Measurements from ENCODE around the gene INTS4. TPM values are rescaled to one million over a fixed set of nuclear protein-coding genes. Genes with fewer than 3 reads are reported as not detected.
A peak's percentile ranks its signal among the peaks of the same experiment; 100 is the strongest.
"Not testable (repeated sequence)": the region's sequence is repeated elsewhere in the genome, so short reads cannot be mapped to it uniquely, and the experiment has no call there.

The INTS4 gene
- total RNA-seq, 1 donor from 2014 or later: 15.6 TPM

- no peak for DNase-seq (ENCODE audit: missing footprints)
- intact Hi-C loops (cut with DNase I): no loop called here
- no peak for ATAC-seq
Observed at GRCh38 chr11:77968337-77968736, 26.1 kb downstream of the INTS4 start.

- DNase-seq (ENCODE audit: missing footprints) (no peak), ATAC-seq (no peak)
- intact Hi-C loops (cut with DNase I): no loop called here
Observed at GRCh38 chr11:77967753-77968152, 26.7 kb downstream of the INTS4 start.

GRCh38 chr11:77967121-77967520 is 27.3 kb downstream of the INTS4 start:
- no peak for DNase-seq (ENCODE audit: missing footprints)
- intact Hi-C loops (cut with DNase I): no loop called here
- ATAC-seq: no peak

- intact Hi-C loops (cut with DNase I): no loop called here
- DNase-seq (ENCODE audit: missing footprints): no peak
- ATAC-seq: no peak
Observed at GRCh38 chr11:77966338-77966737, 28.1 kb downstream of the INTS4 start.

GRCh38 chr11:77959434-77959833 is 35.0 kb downstream of the INTS4 start:
- ATAC-seq (no peak), DNase-seq (ENCODE audit: missing footprints) (no peak)
- intact Hi-C loops (cut with DNase I): no loop called here

GRCh38 chr11:77958583-77959177 is 35.8 kb downstream of the INTS4 start:
- intact Hi-C loops (cut with DNase I); DNase-seq (ENCODE audit: missing footprints): not testable (repeated sequence)
- ATAC-seq: peak; percentile 42

- ATAC-seq; intact Hi-C loops (cut with DNase I); DNase-seq (ENCODE audit: missing footprints): not testable (repeated sequence)
Observed at GRCh38 chr11:77943296-77943695, 51.2 kb downstream of the INTS4 start.

- intact Hi-C loops (cut with DNase I); ATAC-seq; DNase-seq (ENCODE audit: missing footprints): not testable (repeated sequence)
Observed at GRCh38 chr11:77942465-77942864, 52.0 kb downstream of the INTS4 start.

GRCh38 chr11:77933596-77933995 is 60.9 kb downstream of the INTS4 start:
- DNase-seq (ENCODE audit: missing footprints); intact Hi-C loops (cut with DNase I); ATAC-seq: not testable (repeated sequence)

GRCh38 chr11:77930334-77931208 is 63.9 kb downstream of the INTS4 start:
- DNase-seq (ENCODE audit: missing footprints); ATAC-seq; intact Hi-C loops (cut with DNase I): not testable (repeated sequence)

GRCh38 chr11:77917713-77918112 is 76.8 kb downstream of the INTS4 start:
- DNase-seq (ENCODE audit: missing footprints); intact Hi-C loops (cut with DNase I); ATAC-seq: not testable (repeated sequence)

- DNase-seq (ENCODE audit: missing footprints); ATAC-seq; intact Hi-C loops (cut with DNase I): not testable (repeated sequence)
Observed at GRCh38 chr11:77914307-77914791, 80.1 kb downstream of the INTS4 start.

GRCh38 chr11:77913608-77914306 is 80.7 kb downstream of the INTS4 start:
- intact Hi-C loops (cut with DNase I); ATAC-seq; DNase-seq (ENCODE audit: missing footprints): not testable (repeated sequence)

- intact Hi-C loops (cut with DNase I); DNase-seq (ENCODE audit: missing footprints); ATAC-seq: not testable (repeated sequence)
Observed at GRCh38 chr11:77910828-77911227, 83.6 kb downstream of the INTS4 start.

GRCh38 chr11:77909277-77909676 is 85.2 kb downstream of the INTS4 start:
- intact Hi-C loops (cut with DNase I): no loop called here
- DNase-seq (ENCODE audit: missing footprints) (no peak), ATAC-seq (no peak)

- DNase-seq (ENCODE audit: missing footprints) (no peak), ATAC-seq (no peak)
- intact Hi-C loops (cut with DNase I): no loop called here
Observed at GRCh38 chr11:77908835-77909234, 85.6 kb downstream of the INTS4 start.

GRCh38 chr11:77894949-77895348 is 99.5 kb downstream of the INTS4 start:
- ATAC-seq; DNase-seq (ENCODE audit: missing footprints); intact Hi-C loops (cut with DNase I): not testable (repeated sequence)

- intact Hi-C loops (cut with DNase I); DNase-seq (ENCODE audit: missing footprints); ATAC-seq: not testable (repeated sequence)
Observed at GRCh38 chr11:77891703-77892102, 102.8 kb downstream of the INTS4 start.

- DNase-seq (ENCODE audit: missing footprints); intact Hi-C loops (cut with DNase I); ATAC-seq: not testable (repeated sequence)
Observed at GRCh38 chr11:77891256-77891655, 103.2 kb downstream of the INTS4 start.

Data from Right ventricle myocardium inferior (tissue), 1 donor.